Stimulated activated naive CD8-positive, alpha-beta T cell treated with anti-CD3 and anti-CD28 coated beads, Interleukin-15, Interleukin-2, amounts not matched to agents 100 ng/mL and 50 ng/mL, for 24 hours (primary cell): ENCODE data around the gene RPLP1.

Experiments used
- H3K27ac Mint-ChIP-seq: one replicate; pipeline ENCODE4 v1.8.0; 2021; ENCODE audit warnings: mild to moderate bottlenecking, mixed read lengths
- H3K27me3 Mint-ChIP-seq: one replicate; pipeline ENCODE4 v1.8.0; 2021; ENCODE audit warnings: mixed read lengths
- H3K36me3 Mint-ChIP-seq: one replicate; pipeline ENCODE4 v1.8.0; 2021; ENCODE audit warnings: low read depth, mixed read lengths
- H3K4me1 Mint-ChIP-seq: one replicate; pipeline ENCODE4 v1.8.0; 2021; ENCODE audit warnings: low read depth, mixed read lengths
- H3K4me3 Mint-ChIP-seq: one replicate; pipeline ENCODE4 v1.8.0; 2021; ENCODE audit warnings: mild to moderate bottlenecking, mixed read lengths
- H3K9me3 Mint-ChIP-seq: one replicate; pipeline ENCODE4 v1.8.0; 2021; ENCODE audit warnings: mixed read lengths

Gene RPLP1

DNA sequence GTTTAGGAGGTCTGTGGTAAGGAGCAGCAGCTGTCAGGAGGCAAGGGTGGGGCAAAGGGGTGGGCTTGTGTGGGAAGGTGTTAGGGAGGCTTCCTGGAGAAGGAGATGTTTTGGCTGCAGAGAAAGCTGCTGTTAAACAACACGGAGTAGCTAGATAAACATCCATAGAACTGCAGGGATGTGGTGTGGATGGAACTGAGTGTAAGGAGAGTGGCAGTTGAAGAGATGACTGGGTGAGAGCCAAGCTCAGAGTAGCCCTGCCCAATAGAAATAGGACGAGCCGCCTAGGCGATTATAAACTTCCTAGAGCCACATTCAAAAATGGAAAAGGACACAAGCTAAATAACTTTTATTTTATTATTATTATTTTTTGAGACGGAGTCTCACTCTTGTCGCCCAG, 19.9 kb downstream of the RPLP1 start:
- Mint-ChIP-seq H3K27me3 (peaks cover 8% of the 10 kb centered on the region), H3K36me3 (no peaks in the 10 kb centered on the region), H3K27ac (no peak overlapping the region), H3K4me1 (peaks cover 21% of the 10 kb centered on the region), H3K4me3 (no peak overlapping the region), H3K9me3 (no peaks in the 10 kb centered on the region)

DNA sequence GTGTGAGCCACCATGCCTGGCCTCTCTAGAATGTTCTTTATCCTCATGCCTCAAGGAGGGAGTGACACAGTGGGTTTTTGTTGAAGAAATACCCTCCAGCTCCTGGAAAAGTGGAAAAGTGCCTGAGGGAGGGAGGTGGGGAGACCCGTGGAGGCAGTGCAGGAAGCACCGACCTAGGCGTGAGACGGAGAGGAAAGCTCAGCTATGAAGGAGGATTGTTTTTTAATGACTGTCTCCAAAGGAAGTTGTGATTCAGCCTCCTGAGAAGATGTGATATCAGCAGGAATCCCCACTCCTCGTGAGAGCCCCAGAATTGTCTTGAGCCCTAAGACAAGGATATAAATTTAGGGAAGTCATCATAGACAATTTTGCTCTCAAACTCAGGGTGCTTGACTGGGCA, 21.7 kb downstream of the RPLP1 start:
- Mint-ChIP-seq H3K9me3 (no peaks in the 10 kb centered on the region), H3K4me1 (peaks cover 3% of the 10 kb centered on the region), H3K36me3 (no peaks in the 10 kb centered on the region), H3K4me3 (no peak overlapping the region), H3K27me3 (peaks cover 8% of the 10 kb centered on the region), H3K27ac (no peak overlapping the region)

DNA sequence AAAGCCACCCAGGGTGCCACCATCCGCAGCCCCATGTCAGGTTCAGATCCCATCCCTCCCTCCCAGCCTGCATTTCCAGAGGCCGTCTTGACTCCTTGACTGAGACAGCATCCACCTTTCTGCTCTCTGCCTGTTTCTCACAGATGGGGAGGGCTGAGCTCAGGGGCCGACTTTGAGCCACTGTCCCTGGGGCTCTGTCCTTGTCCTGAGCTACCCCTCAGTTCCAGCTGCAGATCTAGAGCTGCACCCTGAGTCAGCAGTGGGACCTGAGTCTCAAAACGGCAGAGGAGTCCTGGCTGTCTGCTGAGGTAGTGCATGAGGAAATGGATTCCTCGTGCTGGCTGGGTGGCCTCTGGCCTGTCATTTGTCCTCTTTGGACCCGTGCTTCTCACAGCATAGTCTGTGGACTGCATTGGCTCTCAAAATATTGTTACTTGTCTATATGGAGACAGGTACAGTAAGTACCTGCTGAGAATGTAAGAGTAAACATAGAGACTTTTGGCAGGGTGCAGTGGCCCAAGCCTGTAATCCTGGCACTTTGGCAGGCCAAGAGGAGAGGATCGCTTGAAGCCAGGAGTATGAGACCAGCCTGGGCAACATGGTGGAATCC, 22.3 kb downstream of the RPLP1 start:
- no peak overlapping the region for H3K27ac Mint-ChIP-seq
- no peaks in the 10 kb centered on the region for H3K4me1 Mint-ChIP-seq
- H3K27me3 Mint-ChIP-seq: peaks cover 14% of the 10 kb centered on the region
- H3K4me3 Mint-ChIP-seq: no peak overlapping the region
- peaks cover 6% of the 10 kb centered on the region for H3K36me3 Mint-ChIP-seq
- peaks cover 6% of the 10 kb centered on the region for H3K9me3 Mint-ChIP-seq

DNA sequence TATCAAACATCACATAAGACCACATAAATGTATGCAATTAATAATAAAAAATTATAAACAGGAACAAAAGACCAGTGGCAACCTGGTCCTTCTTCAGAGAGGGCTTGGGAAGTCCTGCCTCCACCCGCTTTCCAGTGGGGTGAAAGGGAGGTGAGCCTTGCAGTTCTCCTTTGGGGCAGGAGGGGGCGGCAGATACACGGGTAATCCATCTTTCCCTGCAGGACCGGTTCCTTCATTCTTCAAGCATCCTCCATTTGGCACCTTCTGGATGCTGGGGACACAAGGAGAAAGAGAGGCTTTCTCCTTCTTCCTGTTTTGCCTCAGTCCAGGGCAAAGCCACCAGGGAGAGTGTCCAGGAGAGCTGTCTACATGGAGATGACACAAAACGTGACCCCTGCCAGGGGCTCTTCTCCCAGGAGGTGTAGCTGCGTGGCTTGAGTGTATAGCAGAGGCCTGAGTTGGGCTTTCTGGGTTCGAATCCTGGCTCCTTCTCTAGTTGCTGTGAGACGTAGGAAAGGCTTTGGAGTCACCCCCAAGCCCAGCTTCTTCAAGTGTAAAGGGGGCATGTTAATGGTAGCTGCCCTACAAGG, 23.2 kb downstream of the RPLP1 start:
- Mint-ChIP-seq H3K4me1 (peaks cover 6% of the 10 kb centered on the region), H3K4me3 (no peak overlapping the region), H3K9me3 (peaks cover 6% of the 10 kb centered on the region), H3K36me3 (peaks cover 6% of the 10 kb centered on the region), H3K27me3 (peaks cover 13% of the 10 kb centered on the region), H3K27ac (no peak overlapping the region)

DNA sequence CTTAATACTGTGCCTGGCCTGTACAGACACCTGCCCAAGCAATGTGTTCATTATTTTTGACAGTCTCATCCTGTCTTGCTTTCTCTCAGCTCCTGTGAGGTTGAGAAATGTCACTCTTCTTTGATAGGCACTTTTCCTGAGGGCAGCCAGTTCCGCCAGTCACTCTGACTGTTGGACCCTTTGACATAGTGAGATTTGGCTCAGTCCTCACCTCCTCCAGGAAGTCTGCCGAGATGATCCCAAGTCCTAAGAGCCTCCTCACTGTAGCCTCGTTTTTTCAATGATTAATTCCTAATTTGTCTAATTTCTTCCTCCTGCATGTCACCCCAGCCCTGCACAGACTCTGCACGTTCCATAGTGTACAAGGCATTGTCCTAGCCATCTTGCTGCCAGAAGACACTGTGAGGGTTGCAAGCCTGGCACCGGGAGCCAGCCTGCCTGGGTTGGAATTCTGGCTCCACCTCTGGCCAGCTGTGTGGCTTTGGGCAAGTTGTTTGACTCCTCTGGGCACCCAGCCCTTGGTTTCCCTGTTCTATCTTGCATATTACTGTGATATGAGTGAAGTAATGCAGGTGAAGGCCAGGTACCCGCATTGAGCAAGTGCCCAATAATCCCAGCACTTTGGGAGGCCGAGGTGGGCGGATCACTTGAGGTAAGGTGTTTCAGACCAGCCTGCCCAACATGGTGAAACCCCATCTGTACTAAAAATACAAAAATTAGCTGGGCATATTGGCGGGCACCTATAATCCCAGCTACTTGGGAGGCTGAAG, 24.3 kb downstream of the RPLP1 start:
- Mint-ChIP-seq H3K4me1 (peaks cover 12% of the 10 kb centered on the region), H3K9me3 (peaks cover 6% of the 10 kb centered on the region), H3K36me3 (peaks cover 6% of the 10 kb centered on the region), H3K27ac (no peak overlapping the region), H3K4me3 (no peak overlapping the region), H3K27me3 (peaks cover 8% of the 10 kb centered on the region)

DNA sequence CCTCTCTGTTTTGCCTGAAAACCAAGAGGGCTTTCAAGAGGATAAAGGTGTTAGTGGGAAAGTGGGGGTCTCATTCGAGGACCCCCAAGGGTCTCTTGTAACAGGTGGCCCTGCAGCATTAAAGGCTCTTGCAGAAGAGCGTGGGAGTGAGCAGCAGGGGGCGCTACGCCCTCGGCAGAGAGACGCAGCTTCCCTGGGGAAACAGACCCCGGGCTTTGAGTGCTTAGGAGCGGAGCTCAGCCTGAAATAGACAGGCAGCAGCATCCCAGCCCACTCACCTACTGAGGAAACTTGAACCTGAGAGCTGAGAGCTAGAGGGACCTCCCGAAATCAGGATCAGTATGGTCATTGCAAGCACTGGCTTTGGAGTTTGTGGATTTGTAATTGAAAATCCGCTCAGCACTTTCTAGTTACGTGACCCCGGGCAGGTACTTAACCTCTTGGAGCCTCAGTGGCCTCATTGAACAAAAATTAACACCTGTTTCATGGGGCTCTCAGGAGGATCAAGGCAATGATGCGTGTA, 25.7 kb downstream of the RPLP1 start:
- Mint-ChIP-seq H3K4me1 (peaks cover 12% of the 10 kb centered on the region), H3K9me3 (peaks cover 6% of the 10 kb centered on the region), H3K36me3 (peaks cover 6% of the 10 kb centered on the region), H3K27me3 (peaks cover 8% of the 10 kb centered on the region), H3K27ac (no peak overlapping the region), H3K4me3 (no peak overlapping the region)

DNA sequence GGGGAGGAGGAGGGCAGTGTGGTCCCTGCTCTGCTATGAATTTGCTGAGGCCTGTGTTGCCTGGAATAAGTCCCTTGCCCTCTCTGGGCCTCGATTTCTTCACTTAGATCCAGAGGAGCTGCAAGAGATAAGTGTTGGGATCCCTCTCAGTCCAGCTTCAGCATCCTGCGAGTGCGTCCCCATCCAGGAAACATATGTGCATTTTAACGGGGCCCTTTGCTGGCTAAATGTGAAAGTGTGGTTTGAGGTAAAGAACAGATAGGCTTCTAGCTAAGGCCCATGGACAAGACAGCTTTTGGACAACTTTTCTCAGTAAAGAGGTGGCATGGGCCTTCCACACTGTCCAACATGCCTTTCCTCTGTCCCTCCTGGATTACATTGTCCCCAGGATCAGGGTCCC, 26.5 kb downstream of the RPLP1 start:
- H3K4me3 Mint-ChIP-seq: no peak overlapping the region
- no peak overlapping the region for H3K27ac Mint-ChIP-seq
- peaks cover 8% of the 10 kb centered on the region for H3K27me3 Mint-ChIP-seq
- H3K36me3 Mint-ChIP-seq: peaks cover 6% of the 10 kb centered on the region
- peaks cover 12% of the 10 kb centered on the region for H3K4me1 Mint-ChIP-seq
- peaks cover 6% of the 10 kb centered on the region for H3K9me3 Mint-ChIP-seq

DNA sequence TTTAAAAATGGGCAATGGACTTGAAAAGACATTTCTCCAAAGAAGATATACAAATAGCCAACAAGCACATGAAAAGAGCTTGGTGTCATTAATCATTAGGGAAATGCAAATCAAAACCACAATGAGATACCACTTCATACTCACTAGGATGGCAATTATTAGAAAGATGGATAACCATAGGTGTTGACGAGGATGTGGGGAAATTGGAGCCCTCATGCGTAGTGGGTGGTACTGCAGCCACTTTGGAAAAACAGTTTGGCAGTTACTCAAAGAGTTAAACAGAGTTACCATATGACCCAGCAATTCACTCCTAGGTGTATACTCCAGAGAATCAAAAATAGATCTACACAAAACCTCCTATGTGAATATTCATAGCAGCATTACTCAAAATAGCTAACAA, 27.4 kb downstream of the RPLP1 start:
- Mint-ChIP-seq H3K4me3 (no peak overlapping the region), H3K27ac (no peak overlapping the region), H3K9me3 (peaks cover 6% of the 10 kb centered on the region), H3K36me3 (peaks cover 6% of the 10 kb centered on the region), H3K27me3 (peaks cover 8% of the 10 kb centered on the region), H3K4me1 (peaks cover 12% of the 10 kb centered on the region)

DNA sequence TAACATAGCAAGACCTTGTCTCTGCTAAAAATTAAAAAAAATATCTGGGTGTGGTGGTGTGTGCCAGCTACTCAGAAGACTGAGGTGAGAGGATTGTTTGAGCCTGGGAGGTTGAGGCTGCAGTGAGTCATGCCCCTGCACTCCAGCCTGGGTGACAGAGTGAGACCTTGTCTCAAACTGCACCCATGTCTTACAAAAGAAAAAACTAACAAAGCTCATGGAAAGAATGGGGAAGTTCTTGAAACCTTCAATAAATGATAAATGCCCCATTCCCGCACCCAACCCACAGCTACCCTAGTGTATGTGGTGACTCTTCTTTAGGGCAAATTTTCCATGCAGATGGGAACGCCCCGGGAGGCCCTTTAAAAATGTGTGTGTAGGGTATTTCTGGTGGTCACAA, 28.3 kb downstream of the RPLP1 start:
- no peak overlapping the region for H3K27ac Mint-ChIP-seq
- H3K9me3 Mint-ChIP-seq: peaks cover 8% of the 10 kb centered on the region
- H3K4me1 Mint-ChIP-seq: peaks cover 12% of the 10 kb centered on the region
- H3K36me3 Mint-ChIP-seq: peaks cover 6% of the 10 kb centered on the region
- H3K27me3 Mint-ChIP-seq: peaks cover 13% of the 10 kb centered on the region
- H3K4me3 Mint-ChIP-seq: no peak overlapping the region

DNA sequence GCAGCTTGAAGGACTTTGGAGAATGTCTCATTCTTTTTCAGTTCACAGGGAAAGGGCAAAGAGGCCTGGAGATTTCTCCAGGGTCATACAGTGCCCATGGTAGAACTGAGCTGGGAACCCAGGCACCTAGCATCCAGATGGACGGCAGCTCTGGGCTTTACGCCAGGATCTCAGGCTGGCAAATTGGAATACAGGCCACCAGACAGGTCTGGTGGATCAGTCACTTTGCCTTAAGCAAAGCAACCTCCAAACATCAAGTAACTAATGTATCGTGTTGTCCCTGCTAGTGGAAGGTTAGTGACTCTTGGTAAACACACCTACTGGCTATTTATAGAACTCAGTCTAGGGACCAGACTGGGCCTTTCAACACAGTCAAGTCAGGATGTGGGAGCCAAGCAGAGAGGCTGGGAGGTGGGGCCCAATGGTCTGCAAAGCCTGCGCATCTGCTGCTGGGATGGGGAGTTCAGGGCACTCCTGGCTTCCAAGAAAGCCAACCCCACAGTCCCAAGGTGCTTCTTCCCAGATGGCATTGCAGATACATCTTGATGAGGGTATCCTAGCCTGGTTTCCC, 30.2 kb downstream of the RPLP1 start:
- no peak overlapping the region for H3K4me3 Mint-ChIP-seq
- H3K4me1 Mint-ChIP-seq: peaks cover 12% of the 10 kb centered on the region
- peaks cover 6% of the 10 kb centered on the region for H3K36me3 Mint-ChIP-seq
- peaks cover 13% of the 10 kb centered on the region for H3K27me3 Mint-ChIP-seq
- no peak overlapping the region for H3K27ac Mint-ChIP-seq
- peaks cover 9% of the 10 kb centered on the region for H3K9me3 Mint-ChIP-seq

DNA sequence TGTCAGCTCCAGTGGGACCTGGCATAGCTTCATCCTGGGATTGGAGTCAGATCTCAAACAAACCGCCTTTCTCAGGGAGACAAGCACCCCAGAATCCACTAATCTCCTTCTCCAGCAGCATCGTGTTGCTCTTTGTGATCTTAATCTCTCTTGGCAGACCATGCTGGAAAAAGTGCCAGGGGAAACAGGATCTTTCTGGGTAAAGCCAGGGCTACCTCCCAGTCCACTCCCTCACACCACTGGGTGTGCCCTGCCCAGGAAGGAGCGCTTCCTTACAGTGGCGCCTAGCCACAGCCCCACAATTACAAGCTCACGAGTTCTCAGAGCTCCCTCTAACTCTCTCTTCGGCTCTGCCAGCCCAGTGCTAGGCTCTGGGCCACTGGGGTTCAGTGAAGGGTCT, 32.2 kb downstream of the RPLP1 start:
- Mint-ChIP-seq H3K4me1 (peaks cover 12% of the 10 kb centered on the region), H3K27ac (no peak overlapping the region), H3K9me3 (peaks cover 4% of the 10 kb centered on the region), H3K27me3 (peaks cover 8% of the 10 kb centered on the region), H3K36me3 (peaks cover under 1% of the 10 kb centered on the region), H3K4me3 (no peak overlapping the region)

DNA sequence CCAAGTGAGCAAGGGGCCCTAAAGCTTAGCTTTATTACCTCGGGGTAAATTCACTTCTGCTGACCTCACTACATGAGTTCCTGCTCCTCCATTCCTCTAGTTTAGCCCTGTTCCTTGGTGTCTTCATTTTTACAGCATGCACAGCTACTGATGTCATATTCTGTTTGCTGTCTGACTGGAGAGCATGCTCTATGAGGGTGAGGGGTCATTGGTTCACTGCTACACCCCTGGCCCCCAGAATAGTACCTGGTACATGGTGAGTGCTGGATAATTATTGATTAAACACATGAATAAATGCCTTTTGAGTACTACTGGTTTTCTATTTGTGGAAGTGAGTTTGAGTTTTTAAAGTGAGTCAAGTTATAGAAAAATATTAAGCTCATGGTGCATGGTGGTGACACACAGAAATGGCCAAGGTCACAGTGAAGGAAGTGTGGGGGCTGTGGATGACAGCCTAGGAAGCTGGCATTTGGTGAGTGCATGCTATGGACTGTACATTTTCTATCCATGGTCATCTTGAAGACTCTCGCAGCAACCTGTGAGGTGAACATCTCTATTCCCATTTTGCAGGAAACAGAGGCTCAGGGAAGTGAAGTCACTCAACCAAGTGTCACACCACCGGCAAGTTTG, 34.0 kb downstream of the RPLP1 start:
- Mint-ChIP-seq H3K9me3 (peaks cover 3% of the 10 kb centered on the region), H3K27ac (no peak overlapping the region), H3K4me1 (no peaks in the 10 kb centered on the region), H3K27me3 (peaks cover 7% of the 10 kb centered on the region), H3K4me3 (no peak overlapping the region), H3K36me3 (no peaks in the 10 kb centered on the region)

DNA sequence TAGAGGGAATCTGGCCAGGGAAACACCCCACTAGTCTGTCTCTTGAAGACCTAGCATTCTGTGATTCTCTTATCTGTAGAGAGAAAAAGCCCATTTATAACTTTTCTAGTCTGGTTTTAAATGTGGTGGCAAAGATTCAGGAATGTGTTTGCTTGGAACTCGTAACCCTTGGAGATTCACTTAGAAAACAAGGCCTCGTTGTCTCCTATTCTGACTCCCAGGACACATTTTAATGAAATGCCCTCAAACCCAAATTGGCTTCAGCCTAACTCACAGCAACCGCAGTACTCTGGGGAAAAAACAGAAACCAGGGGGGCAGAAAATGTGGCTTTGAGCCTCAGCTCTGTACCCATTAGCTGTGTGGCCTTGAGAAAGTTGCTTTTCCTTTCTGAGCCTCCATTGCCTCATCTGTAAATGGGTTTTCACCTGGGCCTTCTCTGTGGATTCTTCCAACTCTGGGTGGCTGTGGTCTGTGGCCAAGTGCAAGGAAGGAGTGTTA, 36.5 kb downstream of the RPLP1 start:
- peaks cover 7% of the 10 kb centered on the region for H3K27me3 Mint-ChIP-seq
- H3K4me3 Mint-ChIP-seq: no peak overlapping the region
- H3K4me1 Mint-ChIP-seq: no peaks in the 10 kb centered on the region
- H3K36me3 Mint-ChIP-seq: no peaks in the 10 kb centered on the region
- no peak overlapping the region for H3K27ac Mint-ChIP-seq
- H3K9me3 Mint-ChIP-seq: peaks cover 3% of the 10 kb centered on the region

DNA sequence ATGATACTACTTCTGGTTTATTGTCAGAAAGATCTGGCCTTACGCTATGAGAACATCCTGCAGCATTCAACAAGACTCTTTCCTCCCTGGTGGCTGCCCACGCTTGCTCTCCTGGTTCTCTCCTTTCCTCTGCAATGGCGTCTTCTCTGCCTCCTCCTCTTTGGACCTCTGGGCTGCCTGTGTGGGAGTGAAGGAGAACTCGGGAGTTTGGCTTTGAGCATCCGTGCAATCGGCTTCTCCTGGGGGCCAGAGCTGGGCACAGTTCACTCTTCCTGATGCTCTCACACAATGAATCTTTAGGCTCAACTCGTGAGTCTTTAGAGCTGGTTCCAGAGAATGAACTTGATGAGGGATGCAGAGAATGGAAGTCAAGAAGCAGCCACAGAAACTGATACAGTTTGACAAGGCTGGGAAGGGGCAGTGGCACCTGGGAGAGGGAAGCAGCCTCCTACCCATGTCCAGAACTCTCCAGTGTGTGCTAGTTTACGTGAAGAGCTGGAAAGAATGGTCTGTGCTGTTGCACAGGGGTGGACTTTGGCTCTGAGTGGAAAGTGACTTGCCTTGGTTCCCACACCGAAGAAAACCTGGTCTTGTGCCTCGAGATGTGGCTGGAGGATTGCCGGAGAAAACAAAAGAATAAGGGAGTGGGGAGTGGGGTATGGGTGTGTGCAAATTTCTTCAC, 37.9 kb downstream of the RPLP1 start:
- Mint-ChIP-seq H3K36me3 (no peaks in the 10 kb centered on the region), H3K27ac (no peak overlapping the region), H3K4me1 (no peaks in the 10 kb centered on the region), H3K27me3 (no peaks in the 10 kb centered on the region), H3K4me3 (no peak overlapping the region), H3K9me3 (peaks cover 3% of the 10 kb centered on the region)
